Endothelial cell of umbilical vein (primary cell): Measurements from ENCODE around the gene CD276. TPM values are rescaled to one million over a fixed set of nuclear protein-coding genes. Genes with fewer than 3 reads are reported as not detected.
"Not testable (repeated sequence)": the region's sequence is repeated elsewhere in the genome, so short reads cannot be mapped to it uniquely, and the experiment has no call there.

ENCODE experiments used
- BruUV-seq: library from RNA; stranded (reverse); fragments of 400-500 nt; replicated peaks from 2 replicates; lab custom pipeline; 2021; lab: Mats Ljungman, UMichigan
- CTCF ChIA-PET: fragments of 300-600, 350-600 bp; sonication (Branson Sonifier 250); formaldehyde crosslinking; loops from one replicate; lab custom pipeline; 2021; ENCODE audit warnings: antibody characterized with exemption, inconsistent platforms; lab: Charles Lee
- POLR2A ChIA-PET: fragments of 300-600, 350-600 bp; sonication (Branson Sonifier 250); formaldehyde crosslinking; loops from one replicate; lab custom pipeline; 2021; ENCODE audit warnings: antibody characterized with exemption, inconsistent platforms; lab: Charles Lee
- DNase-seq: peaks from one replicate; pipeline ENCODE4 v3.0.0-alpha.2; 2011; ENCODE audit warnings: low read depth, low spot score
- FAIRE-seq: peaks from 2 replicates; lab custom pipeline; 2011; peaks lifted over from hg19 to GRCh38; lab: Jason Lieb, UNC
- H2AFZ ChIP-seq: 2 replicates; pipeline ENCODE4 v1.6.0; 2012; ENCODE audit warnings: low read depth, low read length, control low read depth, inconsistent platforms
- H3K27ac ChIP-seq: 2 replicates; pipeline ENCODE4 v1.5.1; 2011; ENCODE audit warnings: low read depth, mild to moderate bottlenecking, control low read depth, low read length, moderate library complexity; ENCODE audit not compliant: insufficient read depth
- H3K27me3 ChIP-seq, 2 experiments: 2 replicates each; pipeline versions ENCODE4 v1.6.0 to v1.6.1; 2011; ENCODE audit warnings: low read length in 2 of 2, mixed read lengths in 1 of 2; ENCODE audit not compliant: control insufficient read depth in 2 of 2, insufficient read depth in 2 of 2
- H3K36me3 ChIP-seq, 2 experiments: 2 replicates in 1 of 2; 3 replicates in 1 of 2; pipeline ENCODE4 v1.5.1; 2011; ENCODE audit warnings: low read length in 2 of 2, mild to moderate bottlenecking in 1 of 2, moderate library complexity in 1 of 2; ENCODE audit not compliant: control insufficient read depth in 2 of 2, insufficient read depth in 2 of 2; ENCODE audit errors: extremely low read depth in 1 of 2
- H3K4me1 ChIP-seq: 3 replicates; pipeline ENCODE4 v1.5.1; 2011; ENCODE audit warnings: mild to moderate bottlenecking, low read length; ENCODE audit not compliant: control insufficient read depth, insufficient read depth; ENCODE audit errors: extremely low read depth
- H3K4me2 ChIP-seq: 2 replicates; pipeline ENCODE4 v1.6.1; 2011; ENCODE audit warnings: low read length, control low read depth, mixed read lengths; ENCODE audit not compliant: insufficient read depth
- H3K4me3 ChIP-seq, 3 experiments: fragments of 200-600 bp in 1 of 3; sonication (generic), shearing (Covaris generic) in 1 of 3; replicated peaks in 1 of 3; 2 replicates each; pipeline ENCODE4 v1.5.1; 2011 to 2016; ENCODE audit warnings: control low read depth in 3 of 3, low read length in 3 of 3, mild to moderate bottlenecking in 2 of 3, inconsistent platforms in 1 of 3, low read depth in 1 of 3, moderate library complexity in 1 of 3; ENCODE audit not compliant: insufficient read depth in 1 of 3
- H3K79me2 ChIP-seq: 2 replicates; pipeline ENCODE4 v1.6.0; 2012; ENCODE audit warnings: low read length, inconsistent platforms; ENCODE audit not compliant: control insufficient read depth, insufficient read depth
- H3K9ac ChIP-seq: replicated peaks from 2 replicates; pipeline ENCODE3; 2011; ENCODE audit warnings: low read length, control low read depth; ENCODE audit not compliant: insufficient read depth; ENCODE audit errors: extremely low read depth
- H3K9me1 ChIP-seq: replicated peaks from 3 replicates; pipeline ENCODE4 v1.6.0; 2011; ENCODE audit warnings: mild to moderate bottlenecking, low read length; ENCODE audit not compliant: control insufficient read depth, insufficient read depth; ENCODE audit errors: extremely low read depth
- H3K9me3 ChIP-seq: replicated peaks from 2 replicates; pipeline ENCODE4 v1.5.1; 2012; ENCODE audit warnings: low read length, inconsistent platforms; ENCODE audit not compliant: control insufficient read depth, insufficient read depth
- H4K20me1 ChIP-seq: replicated peaks from 2 replicates; pipeline ENCODE3; 2011; ENCODE audit warnings: mild to moderate bottlenecking, low read length; ENCODE audit not compliant: control insufficient read depth, insufficient read depth; ENCODE audit errors: extremely low read depth
- EZH2 ChIP-seq: IDR thresholded peaks from 2 replicates; pipeline ENCODE4 v1.6.1; 2012; ENCODE audit warnings: borderline replicate concordance, low read depth, mild to moderate bottlenecking, moderate library complexity, low read length, inconsistent platforms; ENCODE audit not compliant: severe bottlenecking
- FOS ChIP-seq: IDR thresholded peaks from 2 replicates; pipeline ENCODE4 v1.6.1; 2011; ENCODE audit warnings: mild to moderate bottlenecking, low read length, moderate library complexity, borderline replicate concordance; ENCODE audit not compliant: insufficient read depth
- GATA2 ChIP-seq: IDR thresholded peaks from 2 replicates; pipeline ENCODE4 v1.7.0; 2011; ENCODE audit warnings: low read depth, mild to moderate bottlenecking, moderate library complexity, mixed read lengths, low read length; ENCODE audit not compliant: insufficient read length, insufficient read depth
- JUN ChIP-seq: IDR thresholded peaks from 2 replicates; pipeline ENCODE4 v1.6.1; 2011; ENCODE audit warnings: borderline replicate concordance, low read depth; ENCODE audit not compliant: insufficient read length, insufficient read depth
- MAX ChIP-seq: IDR thresholded peaks from 2 replicates; pipeline ENCODE4 v1.6.1; 2011; ENCODE audit not compliant: insufficient read depth, insufficient read length
- MYC ChIP-seq: IDR thresholded peaks from one replicate; pipeline ENCODE4 v1.6.1; 2011; ENCODE audit warnings: mild to moderate bottlenecking, low read depth, low read length
- POLR2A ChIP-seq: IDR thresholded peaks from 2 replicates; pipeline ENCODE4 v1.6.1; 2012; ENCODE audit warnings: low read depth, mild to moderate bottlenecking, control low read depth, low read length
- POLR2AphosphoS5 ChIP-seq: IDR thresholded peaks from 2 replicates; pipeline ENCODE4 v1.6.1; 2012; ENCODE audit warnings: low read depth, mild to moderate bottlenecking, control low read depth, low read length, moderate library complexity; ENCODE audit not compliant: insufficient read depth
- dilution Hi-C: fragments of 300-500 bp; cut with MboI; formaldehyde crosslinking; loops from one replicate; pipeline ENCODE4 v1.15.0; 2019; ENCODE audit warnings: low sequenced_read_pairs; ENCODE audit not compliant: extremely low pct_ligation_motif_present
- intact Hi-C: fragments of 100-400 bp; cut with micrococcal nuclease; formaldehyde crosslinking; loops from one replicate; pipeline ENCODE4 v1.10.0; 2022
- polyA plus RNA-seq, 4 experiments: library from polyadenylated mRNA; depleted of rRNA in 3 of 4; stranded (reverse) in 3 of 4; unstranded in 1 of 4; fragments of >200 nt; gene quantifications; 2 replicates each; pipeline versions ENCODE4 v1.2.1 to v1.2.3, GENCODE V29; 2011 to 2012; ENCODE audit warnings: missing spikeins in 1 of 4
- total RNA-seq: library from RNA; stranded (reverse); gene quantifications from 2 replicates; pipeline ENCODE4 v1.2.3, GENCODE V29; 2021
- TF ChIP-seq, protein P1 (sequence below), 2 donors: IDR thresholded peaks; 1 replicate in 1 of 2; 2 replicates in 1 of 2; pipeline ENCODE4 v1.5.1; 2011; ENCODE audit warnings: low read length in 2 of 2, mild to moderate bottlenecking in 2 of 2, moderate library complexity in 2 of 2, control low read depth in 1 of 2, inconsistent platforms in 1 of 2, low read depth in 1 of 2; ENCODE audit not compliant: insufficient read depth in 1 of 2; ENCODE audit errors: extremely low read depth in 1 of 2

Gene CD276
- total and polyA plus RNA-seq, 2 donors (not counting 3 experiments of a cell fraction or from before 2014, with no cell fraction given), result 73.6 to 85.7 TPM

GRCh38 chr15:73637527-73637926, 46.7 kb upstream of the CD276 start:
- intact Hi-C loops (loop anchor here (2.0 to 10.0 kb wide), 2 partner anchors 39 to 853 kb away; partner anchors contain the start of gene ADPGK), dilution Hi-C loops (no loop called here)
- BruUV-seq, result no TSS peak
- TF ChIP-seq FOS (no peak), MYC (no peak), EZH2 (no peak), POLR2AphosphoS5 (no peak), GATA2 (no peak), MAX (no peak), POLR2A (no peak), JUN (no peak)
- TF ChIP-seq, protein P1, sequence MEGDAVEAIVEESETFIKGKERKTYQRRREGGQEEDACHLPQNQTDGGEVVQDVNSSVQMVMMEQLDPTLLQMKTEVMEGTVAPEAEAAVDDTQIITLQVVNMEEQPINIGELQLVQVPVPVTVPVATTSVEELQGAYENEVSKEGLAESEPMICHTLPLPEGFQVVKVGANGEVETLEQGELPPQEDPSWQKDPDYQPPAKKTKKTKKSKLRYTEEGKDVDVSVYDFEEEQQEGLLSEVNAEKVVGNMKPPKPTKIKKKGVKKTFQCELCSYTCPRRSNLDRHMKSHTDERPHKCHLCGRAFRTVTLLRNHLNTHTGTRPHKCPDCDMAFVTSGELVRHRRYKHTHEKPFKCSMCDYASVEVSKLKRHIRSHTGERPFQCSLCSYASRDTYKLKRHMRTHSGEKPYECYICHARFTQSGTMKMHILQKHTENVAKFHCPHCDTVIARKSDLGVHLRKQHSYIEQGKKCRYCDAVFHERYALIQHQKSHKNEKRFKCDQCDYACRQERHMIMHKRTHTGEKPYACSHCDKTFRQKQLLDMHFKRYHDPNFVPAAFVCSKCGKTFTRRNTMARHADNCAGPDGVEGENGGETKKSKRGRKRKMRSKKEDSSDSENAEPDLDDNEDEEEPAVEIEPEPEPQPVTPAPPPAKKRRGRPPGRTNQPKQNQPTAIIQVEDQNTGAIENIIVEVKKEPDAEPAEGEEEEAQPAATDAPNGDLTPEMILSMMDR (IDR thresholded peaks at IDR 0.05; ENCODE audit: extremely low read depth in 1 of 2, insufficient read depth in 1 of 2, low read depth in 1 of 2, low read length in 2 of 2), result no peak
- ChIA-PET POLR2A (no interaction called here), CTCF (interaction anchor here (1.5 to 10.0 kb wide), 28 partner anchors 9 to 397 kb away, joined by 3 to 294 read pairs (median 12); partner anchors contain the start of gene CD276)
- Histone ChIP-seq H3K9me1 (no peaks in the 10 kb centered on the region), H3K27me3 (peaks cover 5 to 15% of the 10 kb centered on the region in 2 experiments), H3K4me1 (peaks cover 12% of the 10 kb centered on the region), H3K9me3 (no peaks in the 10 kb centered on the region), H3K4me3 (no peak overlapping the region), H3K79me2 (peaks cover 3% of the 10 kb centered on the region), H4K20me1 (no peaks in the 10 kb centered on the region), H3K4me2 (no peak overlapping the region), H3K27ac (no peak overlapping the region), H3K9ac (no peak overlapping the region), H3K36me3 (no peaks in the 10 kb centered on the region), H2AFZ (no peak overlapping the region)
- DNase-seq, result no peak
- FAIRE-seq, result no peak

GRCh38 chr15:73639464-73639863, 44.7 kb upstream of the CD276 start:
- H3K9me3 ChIP-seq, H3K79me2 ChIP-seq, H3K4me1 ChIP-seq, H3K36me3 ChIP-seq, POLR2A ChIA-PET, H2AFZ ChIP-seq, H3K27ac ChIP-seq, DNase-seq, FAIRE-seq, BruUV-seq, H3K9ac ChIP-seq, dilution Hi-C loops, H3K4me3 ChIP-seq, H3K9me1 ChIP-seq, H3K4me2 ChIP-seq, H4K20me1 ChIP-seq: not testable (repeated sequence)
- intact Hi-C loops, result loop anchor here (10.0 kb wide), 1 partner anchor 855 kb away; the partner anchor contains the start of gene ADPGK
- peaks cover 7 to 15% of the 10 kb centered on the region in 2 experiments for H3K27me3 ChIP-seq
- CTCF ChIA-PET, result interaction anchor here (1.0 to 10.0 kb wide), 4 partner anchors 21 to 76 kb away, joined by 3 to 294 read pairs (median 105); no protein-coding TSS in a partner anchor
